ENCODE data around the gene SERPINB10.
"Not testable (repeated sequence)": the region's sequence is repeated elsewhere in the genome, so short reads cannot be mapped to it uniquely, and the experiment has no call there.

SERPINB10 gene

GRCh38 chr18:63922049-63922448 lies 14.3 kb downstream of the SERPINB10 start:
- TF ChIP-seq POU6F1 (CRISPR knock-in tag; IDR thresholded peaks at IDR 0.05; ENCODE audit: borderline replicate concordance, low read depth) (no peak), PPARA (CRISPR knock-in tag; IDR thresholded peaks at IDR 0.05; ENCODE audit: borderline replicate concordance) (no peak), ARNTL (CRISPR knock-in tag; IDR thresholded peaks at IDR 0.05; ENCODE audit: borderline replicate concordance, low read depth) (no peak), PATZ1 (CRISPR knock-in tag; IDR thresholded peaks at IDR 0.05; ENCODE audit: borderline replicate concordance) (no peak), TOX (CRISPR knock-in tag; IDR thresholded peaks at IDR 0.05; ENCODE audit: borderline replicate concordance) (no peak), ZFP3 (CRISPR knock-in tag; IDR thresholded peaks at IDR 0.05) (no peak), TCF4 (CRISPR knock-in tag; IDR thresholded peaks at IDR 0.05; ENCODE audit: borderline replicate concordance) (no peak), BACH2 (CRISPR knock-in tag; IDR thresholded peaks at IDR 0.05; ENCODE audit: borderline replicate concordance) (no peak), OSR1 (CRISPR knock-in tag; IDR thresholded peaks at IDR 0.05) (no peak), SNAI2 (CRISPR knock-in tag; IDR thresholded peaks at IDR 0.05) (no peak), GLIS3 (CRISPR knock-in tag; IDR thresholded peaks at IDR 0.05) (no peak), ZNF8 (CRISPR knock-in tag; IDR thresholded peaks at IDR 0.05) (no peak), CSDC2 (CRISPR knock-in tag; IDR thresholded peaks at IDR 0.05) (no peak)
- no peak for ATAC-seq

- TF ChIP-seq GLIS3 (CRISPR knock-in tag; IDR thresholded peaks at IDR 0.05) (no peak), ZNF70 (CRISPR knock-in tag; IDR thresholded peaks at IDR 0.05) (no peak), CSRNP3 (CRISPR knock-in tag; IDR thresholded peaks at IDR 0.05) (no peak), ESRRG (CRISPR knock-in tag; IDR thresholded peaks at IDR 0.05) (no peak), OSR1 (CRISPR knock-in tag; IDR thresholded peaks at IDR 0.05) (no peak), POU6F1 (CRISPR knock-in tag; IDR thresholded peaks at IDR 0.05; ENCODE audit: borderline replicate concordance, low read depth) (no peak), SNAI2 (CRISPR knock-in tag; IDR thresholded peaks at IDR 0.05) (no peak), ISL1 (CRISPR knock-in tag; IDR thresholded peaks at IDR 0.05) (no peak), ZFP30 (CRISPR knock-in tag; IDR thresholded peaks at IDR 0.05) (no peak), TCF4 (CRISPR knock-in tag; IDR thresholded peaks at IDR 0.05; ENCODE audit: borderline replicate concordance) (no peak), ZC3H10 (CRISPR knock-in tag; IDR thresholded peaks at IDR 0.05) (no peak), ZNF8 (CRISPR knock-in tag; IDR thresholded peaks at IDR 0.05) (no peak), ZFP3 (CRISPR knock-in tag; IDR thresholded peaks at IDR 0.05) (no peak), ZNF565 (CRISPR knock-in tag; conservative IDR thresholded peaks at IDR 0.05; ENCODE audit: low read depth) (no peak), CSDC2 (CRISPR knock-in tag; IDR thresholded peaks at IDR 0.05) (no peak)
Measured at GRCh38 chr18:63924551-63924950, 16.8 kb downstream of the SERPINB10 start.

GRCh38 chr18:63928331-63928730 lies 20.6 kb downstream of the SERPINB10 start:
- TF ChIP-seq POU6F1 (CRISPR knock-in tag; IDR thresholded peaks at IDR 0.05; ENCODE audit: borderline replicate concordance, low read depth) (no peak), PPARA (CRISPR knock-in tag; IDR thresholded peaks at IDR 0.05; ENCODE audit: borderline replicate concordance) (no peak), ZFP3 (CRISPR knock-in tag; IDR thresholded peaks at IDR 0.05) (no peak), CREB5 (CRISPR knock-in tag; IDR thresholded peaks at IDR 0.05; ENCODE audit: low read depth) (no peak), ARNTL (CRISPR knock-in tag; IDR thresholded peaks at IDR 0.05; ENCODE audit: borderline replicate concordance, low read depth) (no peak), ZNF70 (CRISPR knock-in tag; IDR thresholded peaks at IDR 0.05) (no peak), GLIS3 (CRISPR knock-in tag; IDR thresholded peaks at IDR 0.05) (no peak), ZNF8 (CRISPR knock-in tag; IDR thresholded peaks at IDR 0.05) (no peak), ESRRG (CRISPR knock-in tag; IDR thresholded peaks at IDR 0.05) (no peak), SNAI2 (CRISPR knock-in tag; IDR thresholded peaks at IDR 0.05) (no peak), PATZ1 (CRISPR knock-in tag; IDR thresholded peaks at IDR 0.05; ENCODE audit: borderline replicate concordance) (no peak), ZFP30 (CRISPR knock-in tag; IDR thresholded peaks at IDR 0.05) (no peak), BACH2 (CRISPR knock-in tag; IDR thresholded peaks at IDR 0.05; ENCODE audit: borderline replicate concordance) (no peak)
- no peak for ATAC-seq

More at GRCh38 chr18:63924551-63924950, 16.8 kb downstream of the SERPINB10 start:
- no peak for ATAC-seq

- not testable (repeated sequence) for ATAC-seq
Measured at GRCh38 chr18:63929369-63929768, 21.6 kb downstream of the SERPINB10 start.

All from SK-N-SH treated with all-trans-retinoic acid at 6 μM for 48 hours (cell line).